ENCODE results near the gene CHL1. TPM values are rescaled to one million over a fixed set of nuclear protein-coding genes. Genes with fewer than 3 reads are reported as not detected.

CHL1 gene
- total RNA-seq, 3 donors from 2014 or later = 9.1 to 48.8 (median 9.3) TPM

- intact Hi-C loops (cut with DNase I, micrococcal nuclease) = no loop called here
- DNase-seq (no peak), ATAC-seq (no peak)
- Histone ChIP-seq H3K36me3 (ENCODE audit: low read depth) (no peaks in the 10 kb centered on the region), H3K4me1 (ENCODE audit: low read depth) (no peaks in the 10 kb centered on the region), H3K9me3 (no peaks in the 10 kb centered on the region), H3K4me3 (no peak overlapping the region)
- TF ChIP-seq CTCF (IDR thresholded peaks at IDR 0.05) = no peak
Measured at GRCh38 chr3:207973-208372, 11.4 kb downstream of the CHL1 start.

- DNase-seq (no peak), ATAC-seq (no peak)
- intact Hi-C loops (cut with DNase I, micrococcal nuclease) = no loop called here
- H3K4me3 ChIP-seq = no peak overlapping the region
- H3K9me3 ChIP-seq = no peaks in the 10 kb centered on the region
- H3K36me3 ChIP-seq (ENCODE audit: low read depth) = no peaks in the 10 kb centered on the region
- TF ChIP-seq CTCF (IDR thresholded peaks at IDR 0.05) = no peak
- H3K4me1 ChIP-seq (ENCODE audit: low read depth) = no peaks in the 10 kb centered on the region
Measured at GRCh38 chr3:210669-211068, 14.1 kb downstream of the CHL1 start.

GRCh38 chr3:212432-212831 is 15.9 kb downstream of the CHL1 start:
- intact Hi-C loops (cut with DNase I, micrococcal nuclease) = no loop called here
- Histone ChIP-seq H3K4me1 (ENCODE audit: low read depth) (no peaks in the 10 kb centered on the region), H3K36me3 (ENCODE audit: low read depth) (no peaks in the 10 kb centered on the region), H3K4me3 (no peak overlapping the region), H3K9me3 (no peaks in the 10 kb centered on the region)
- no peak for TF ChIP-seq CTCF (IDR thresholded peaks at IDR 0.05)
- DNase-seq = no peak
- ATAC-seq = no peak

GRCh38 chr3:217099-217813 is 20.7 kb downstream of the CHL1 start:
- Histone ChIP-seq H3K4me3 (no peak overlapping the region), H3K36me3 (ENCODE audit: low read depth) (no peaks in the 10 kb centered on the region), H3K4me1 (ENCODE audit: low read depth) (no peaks in the 10 kb centered on the region), H3K9me3 (no peaks in the 10 kb centered on the region)
- ATAC-seq (no peak), DNase-seq (no peak)
- intact Hi-C loops (cut with DNase I, micrococcal nuclease) = no loop called here
- TF ChIP-seq CTCF (IDR thresholded peaks at IDR 0.05) = no peak

- H3K36me3 ChIP-seq (ENCODE audit: low read depth) = no peaks in the 10 kb centered on the region
- H3K4me1 ChIP-seq (ENCODE audit: low read depth) = no peaks in the 10 kb centered on the region
- no peak for TF ChIP-seq CTCF (IDR thresholded peaks at IDR 0.05)
- H3K9me3 ChIP-seq = peaks cover 4% of the 10 kb centered on the region
- DNase-seq (no peak), ATAC-seq (no peak)
- intact Hi-C loops (cut with DNase I, micrococcal nuclease) = no loop called here
- H3K4me3 ChIP-seq = no peak overlapping the region
Measured at GRCh38 chr3:217948-218347, 21.4 kb downstream of the CHL1 start.

Data from mucosa of descending colon (tissue), 3 donors.